ENCODE results near the gene PHACTR1.

DNA sequence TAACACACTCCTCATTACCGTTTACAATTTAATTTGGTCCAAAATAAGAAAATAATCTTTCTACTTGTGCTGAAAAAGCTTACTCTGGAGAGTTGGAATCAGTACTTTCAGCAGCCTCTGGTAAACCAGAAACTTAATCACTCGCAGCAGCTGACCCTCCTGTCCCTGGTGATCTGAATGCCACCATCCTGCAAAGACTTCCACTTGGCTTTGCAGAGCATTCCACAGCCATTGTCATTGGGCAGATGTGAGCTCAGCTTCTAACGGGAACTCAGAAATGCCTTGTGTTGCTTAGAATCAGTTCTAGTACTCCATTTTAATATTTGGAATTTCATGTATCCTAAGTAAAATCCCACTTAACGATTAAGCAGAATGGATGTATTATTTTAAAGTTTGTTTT is 59.7 kb downstream of the PHACTR1 start:
- TF ChIP-seq, protein P1, sequence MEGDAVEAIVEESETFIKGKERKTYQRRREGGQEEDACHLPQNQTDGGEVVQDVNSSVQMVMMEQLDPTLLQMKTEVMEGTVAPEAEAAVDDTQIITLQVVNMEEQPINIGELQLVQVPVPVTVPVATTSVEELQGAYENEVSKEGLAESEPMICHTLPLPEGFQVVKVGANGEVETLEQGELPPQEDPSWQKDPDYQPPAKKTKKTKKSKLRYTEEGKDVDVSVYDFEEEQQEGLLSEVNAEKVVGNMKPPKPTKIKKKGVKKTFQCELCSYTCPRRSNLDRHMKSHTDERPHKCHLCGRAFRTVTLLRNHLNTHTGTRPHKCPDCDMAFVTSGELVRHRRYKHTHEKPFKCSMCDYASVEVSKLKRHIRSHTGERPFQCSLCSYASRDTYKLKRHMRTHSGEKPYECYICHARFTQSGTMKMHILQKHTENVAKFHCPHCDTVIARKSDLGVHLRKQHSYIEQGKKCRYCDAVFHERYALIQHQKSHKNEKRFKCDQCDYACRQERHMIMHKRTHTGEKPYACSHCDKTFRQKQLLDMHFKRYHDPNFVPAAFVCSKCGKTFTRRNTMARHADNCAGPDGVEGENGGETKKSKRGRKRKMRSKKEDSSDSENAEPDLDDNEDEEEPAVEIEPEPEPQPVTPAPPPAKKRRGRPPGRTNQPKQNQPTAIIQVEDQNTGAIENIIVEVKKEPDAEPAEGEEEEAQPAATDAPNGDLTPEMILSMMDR (IDR thresholded peaks at IDR 0.05; ENCODE audit: low read length): no peak
- TF ChIP-seq EZH2 (IDR thresholded peaks at IDR 0.05; ENCODE audit: borderline replicate concordance, low read length): no peak

Data from OCI-LY1 (cell line).